ENCODE results near the gene FIBP.

DNA sequence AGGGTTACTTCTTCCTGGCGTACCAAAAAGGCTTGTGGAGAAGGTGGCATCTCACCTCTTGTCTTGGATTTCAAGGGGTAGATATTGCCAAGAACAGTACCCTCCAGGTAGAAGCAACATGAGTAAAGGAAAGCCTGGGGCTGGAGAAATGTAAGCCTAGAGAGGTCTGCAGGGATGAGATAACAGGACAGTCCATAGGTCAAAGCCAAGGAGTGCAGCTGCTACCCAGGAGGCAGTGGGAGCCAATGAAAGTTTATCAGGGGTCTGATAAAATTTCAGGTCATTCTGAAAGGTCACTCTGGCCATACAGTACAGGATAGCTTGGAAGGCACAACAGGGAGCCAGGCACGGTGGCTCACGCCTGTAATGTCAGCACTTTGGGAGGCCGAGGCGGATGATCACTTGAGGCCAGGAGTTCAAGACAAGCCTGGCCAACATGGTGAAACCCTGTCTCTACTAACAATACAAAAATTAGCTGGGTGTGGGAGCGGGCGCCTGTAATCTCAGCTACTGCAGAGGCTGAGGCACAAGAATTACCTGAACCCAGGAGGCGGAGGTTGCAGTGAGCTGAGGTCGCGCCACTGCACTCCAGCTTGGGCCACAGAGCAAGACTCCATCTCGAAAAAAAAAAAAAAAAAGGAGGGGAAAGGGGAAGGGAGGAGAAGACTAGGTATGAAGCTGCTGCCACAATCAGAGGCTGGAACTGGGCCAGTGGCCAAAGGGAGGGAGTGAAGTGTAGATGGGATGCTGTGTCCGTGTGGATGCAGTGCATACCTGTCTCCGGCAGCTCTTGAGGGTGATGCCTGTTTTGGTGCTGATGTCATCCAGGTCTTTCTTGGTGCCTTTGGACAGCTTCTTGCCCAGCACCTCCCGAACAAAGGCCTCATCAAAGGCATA is 1.2 kb downstream of the FIBP start:
- TF ChIP-seq EP300 (IDR thresholded peaks at IDR 0.05; ENCODE audit: low read depth), result no peak
- TF ChIP-seq POLR2AphosphoS5 (IDR thresholded peaks at IDR 0.05), result no peak
- TF ChIP-seq, protein P1, sequence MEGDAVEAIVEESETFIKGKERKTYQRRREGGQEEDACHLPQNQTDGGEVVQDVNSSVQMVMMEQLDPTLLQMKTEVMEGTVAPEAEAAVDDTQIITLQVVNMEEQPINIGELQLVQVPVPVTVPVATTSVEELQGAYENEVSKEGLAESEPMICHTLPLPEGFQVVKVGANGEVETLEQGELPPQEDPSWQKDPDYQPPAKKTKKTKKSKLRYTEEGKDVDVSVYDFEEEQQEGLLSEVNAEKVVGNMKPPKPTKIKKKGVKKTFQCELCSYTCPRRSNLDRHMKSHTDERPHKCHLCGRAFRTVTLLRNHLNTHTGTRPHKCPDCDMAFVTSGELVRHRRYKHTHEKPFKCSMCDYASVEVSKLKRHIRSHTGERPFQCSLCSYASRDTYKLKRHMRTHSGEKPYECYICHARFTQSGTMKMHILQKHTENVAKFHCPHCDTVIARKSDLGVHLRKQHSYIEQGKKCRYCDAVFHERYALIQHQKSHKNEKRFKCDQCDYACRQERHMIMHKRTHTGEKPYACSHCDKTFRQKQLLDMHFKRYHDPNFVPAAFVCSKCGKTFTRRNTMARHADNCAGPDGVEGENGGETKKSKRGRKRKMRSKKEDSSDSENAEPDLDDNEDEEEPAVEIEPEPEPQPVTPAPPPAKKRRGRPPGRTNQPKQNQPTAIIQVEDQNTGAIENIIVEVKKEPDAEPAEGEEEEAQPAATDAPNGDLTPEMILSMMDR (IDR thresholded peaks at IDR 0.05), result no peak
